SK-N-SH (cell line): ENCODE data around the gene PCDHB13.
"Not testable (repeated sequence)": the region's sequence is repeated elsewhere in the genome, so short reads cannot be mapped to it uniquely, and the experiment has no call there.

Experiments used
- EP300 ChIP-seq, 2 experiments: IDR thresholded peaks; 2 replicates each; pipeline versions ENCODE4 v1.4.0 to v1.6.1; 2012; ENCODE audit warnings: borderline replicate concordance in 1 of 2, low read depth in 1 of 2, low read length in 1 of 2
- GABPA ChIP-seq: IDR thresholded peaks from 2 replicates; pipeline ENCODE4 v1.4.0; 2012; ENCODE audit warnings: low read depth, mild to moderate bottlenecking
- MAX ChIP-seq: IDR thresholded peaks from 2 replicates; pipeline ENCODE4 v1.4.0; 2012; ENCODE audit warnings: low read depth
- MXI1 ChIP-seq: IDR thresholded peaks from 2 replicates; pipeline ENCODE4 v1.6.1; 2012; ENCODE audit warnings: mild to moderate bottlenecking, low read depth, low read length, improper control_type of control experiment
- NFIC ChIP-seq: IDR thresholded peaks from 2 replicates; pipeline ENCODE4 v1.4.0; 2012; ENCODE audit warnings: borderline replicate concordance
- RAD21 ChIP-seq: IDR thresholded peaks from 2 replicates; pipeline ENCODE4 v1.6.1; 2012; ENCODE audit warnings: mild to moderate bottlenecking, low read length
- REST ChIP-seq: IDR thresholded peaks from 2 replicates; pipeline ENCODE4 v1.6.1; 2012; ENCODE audit warnings: mild to moderate bottlenecking, low read depth, low read length, moderate library complexity
- SIN3A ChIP-seq: IDR thresholded peaks from 2 replicates; pipeline ENCODE4 v1.6.1; 2012; ENCODE audit warnings: low read depth, mild to moderate bottlenecking, low read length, moderate library complexity, borderline replicate concordance
- TCF12 ChIP-seq: IDR thresholded peaks from 2 replicates; pipeline ENCODE4 v1.4.0; 2012
- TF ChIP-seq, protein P1 (sequence below): fragments of 200-600 bp; sonication (generic); IDR thresholded peaks from 2 replicates; pipeline ENCODE4 v1.6.1; 2017; ENCODE audit warnings: antibody characterized with exemption, mild to moderate bottlenecking, moderate library complexity

- TF ChIP-seq, protein P1, sequence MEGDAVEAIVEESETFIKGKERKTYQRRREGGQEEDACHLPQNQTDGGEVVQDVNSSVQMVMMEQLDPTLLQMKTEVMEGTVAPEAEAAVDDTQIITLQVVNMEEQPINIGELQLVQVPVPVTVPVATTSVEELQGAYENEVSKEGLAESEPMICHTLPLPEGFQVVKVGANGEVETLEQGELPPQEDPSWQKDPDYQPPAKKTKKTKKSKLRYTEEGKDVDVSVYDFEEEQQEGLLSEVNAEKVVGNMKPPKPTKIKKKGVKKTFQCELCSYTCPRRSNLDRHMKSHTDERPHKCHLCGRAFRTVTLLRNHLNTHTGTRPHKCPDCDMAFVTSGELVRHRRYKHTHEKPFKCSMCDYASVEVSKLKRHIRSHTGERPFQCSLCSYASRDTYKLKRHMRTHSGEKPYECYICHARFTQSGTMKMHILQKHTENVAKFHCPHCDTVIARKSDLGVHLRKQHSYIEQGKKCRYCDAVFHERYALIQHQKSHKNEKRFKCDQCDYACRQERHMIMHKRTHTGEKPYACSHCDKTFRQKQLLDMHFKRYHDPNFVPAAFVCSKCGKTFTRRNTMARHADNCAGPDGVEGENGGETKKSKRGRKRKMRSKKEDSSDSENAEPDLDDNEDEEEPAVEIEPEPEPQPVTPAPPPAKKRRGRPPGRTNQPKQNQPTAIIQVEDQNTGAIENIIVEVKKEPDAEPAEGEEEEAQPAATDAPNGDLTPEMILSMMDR, result not testable (repeated sequence)
- not testable (repeated sequence) for TF ChIP-seq NFIC; RAD21; MAX; TCF12; GABPA; REST; EP300 (IDR thresholded peaks at IDR 0.05; ENCODE audit: borderline replicate concordance in 1 of 2, low read depth in 1 of 2, low read length in 1 of 2); MXI1; SIN3A
These were observed 12.1 kb upstream of the PCDHB13 start for GRCh38 chr5:141201646-141202045.
